NCI-H2196 (cell line): ENCODE results near the gene BANP.
"Not testable (repeated sequence)": the region's sequence is repeated elsewhere in the genome, so short reads cannot be mapped to it uniquely, and the experiment has no call there.

ENCODE experiments used
- DNase-seq: peaks from one replicate; lab custom pipeline; 2025; ENCODE audit not compliant: unreplicated experiment; lab: John Stamatoyannopoulos, UW

BANP gene

GRCh38 chr16:88077328-88078108, 126.3 kb downstream of the BANP start:
- DNase-seq = no peak

DNA sequence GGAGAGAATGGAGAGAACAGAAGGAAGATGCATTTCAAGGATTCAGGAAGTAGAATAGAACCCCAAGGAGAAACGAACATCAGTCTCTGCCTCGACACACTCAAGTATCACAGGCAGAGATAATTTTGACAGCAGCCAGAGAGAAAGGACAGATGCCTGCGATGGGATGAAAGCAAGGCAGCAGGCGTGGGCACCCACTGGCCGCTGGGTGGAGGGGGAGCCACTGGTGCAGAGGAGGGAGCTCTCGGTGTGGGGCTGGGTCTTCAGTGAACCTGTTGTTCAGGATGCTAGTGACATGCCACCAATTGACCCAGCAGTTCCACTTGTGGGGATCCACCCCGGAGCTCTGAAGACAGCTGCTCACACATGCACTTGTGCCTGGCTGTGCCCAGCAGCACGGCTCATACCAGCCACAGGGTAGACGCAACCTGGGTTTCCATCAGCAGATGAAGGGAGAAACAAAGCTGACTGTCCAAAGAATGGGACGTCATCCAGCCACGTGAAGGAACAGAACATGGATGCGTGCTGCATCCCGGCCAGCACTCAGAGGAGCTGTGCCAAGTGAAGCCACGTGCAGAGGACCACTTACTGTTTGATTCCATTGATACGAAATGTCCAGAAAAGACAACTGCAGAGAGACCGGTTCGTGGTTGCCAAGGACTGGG, 127.0 kb downstream of the BANP start:
- DNase-seq = no peak

- DNase-seq = no peak
These were observed 132.3 kb downstream of the BANP start for GRCh38 chr16:88083582-88083981.

GRCh38 chr16:88084881-88085280, 133.6 kb downstream of the BANP start:
- no peak for DNase-seq

GRCh38 chr16:88086571-88087516, 135.6 kb downstream of the BANP start:
- DNase-seq = no peak

DNA sequence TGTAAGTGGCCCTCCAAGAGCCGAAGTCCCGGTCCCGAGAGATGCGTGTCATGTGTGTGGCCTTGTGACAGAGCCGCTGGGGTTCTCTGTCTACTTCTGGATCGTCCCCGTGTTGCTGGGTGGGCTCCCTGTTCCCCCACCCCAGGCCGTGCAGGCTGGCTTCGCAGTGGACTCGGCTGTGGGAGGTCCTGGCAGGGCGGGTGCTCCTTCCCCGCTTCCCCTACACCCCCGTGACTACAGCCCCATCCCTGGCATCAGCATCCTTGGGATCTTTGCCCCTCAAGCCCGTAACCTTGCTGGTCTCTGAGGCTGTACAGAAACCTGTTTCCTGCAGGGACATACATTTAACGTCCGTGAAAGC, 136.3 kb downstream of the BANP start:
- no peak for DNase-seq

GRCh38 chr16:88088161-88088581, 136.9 kb downstream of the BANP start:
- no peak for DNase-seq

DNA sequence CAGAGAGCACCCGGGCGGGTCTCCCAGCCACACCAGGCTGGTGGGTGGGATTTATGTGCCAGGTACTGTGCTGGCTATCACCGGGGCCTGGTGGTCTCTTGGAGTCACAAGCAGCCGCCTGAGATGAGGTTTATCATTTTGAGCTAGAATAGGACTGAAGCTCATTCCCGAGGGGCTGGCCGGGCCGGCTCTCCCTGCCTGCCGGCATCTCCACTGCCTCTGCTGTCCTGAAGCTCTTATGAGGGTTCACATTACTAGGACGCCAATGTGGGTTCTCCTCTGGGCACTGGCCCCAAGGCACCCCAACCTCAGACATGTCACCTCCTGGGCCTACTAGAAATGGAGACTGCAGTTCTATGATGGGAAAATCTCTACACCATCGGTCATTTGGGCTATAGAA, 137.4 kb downstream of the BANP start:
- not testable (repeated sequence) for DNase-seq

DNA sequence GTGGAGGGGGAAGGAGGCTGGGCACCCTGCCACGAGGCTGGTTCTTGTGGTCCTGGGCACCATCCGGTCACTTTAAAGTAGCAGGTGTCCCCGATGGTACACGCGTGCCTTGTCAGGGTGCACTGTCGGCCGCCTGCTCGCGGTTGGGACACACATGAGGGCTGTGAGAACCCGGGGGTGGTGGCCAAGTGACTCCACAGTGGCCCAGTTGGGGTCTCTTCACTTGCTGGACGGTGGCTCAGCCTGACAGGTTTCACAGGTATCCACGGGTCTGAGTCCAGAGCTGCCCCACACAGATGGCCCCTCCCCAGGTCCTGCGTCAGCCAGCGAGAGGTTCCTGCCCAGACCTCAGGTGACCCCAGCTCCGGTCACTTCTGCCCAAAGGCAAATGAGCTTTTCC, 137.8 kb downstream of the BANP start:
- not testable (repeated sequence) for DNase-seq

DNA sequence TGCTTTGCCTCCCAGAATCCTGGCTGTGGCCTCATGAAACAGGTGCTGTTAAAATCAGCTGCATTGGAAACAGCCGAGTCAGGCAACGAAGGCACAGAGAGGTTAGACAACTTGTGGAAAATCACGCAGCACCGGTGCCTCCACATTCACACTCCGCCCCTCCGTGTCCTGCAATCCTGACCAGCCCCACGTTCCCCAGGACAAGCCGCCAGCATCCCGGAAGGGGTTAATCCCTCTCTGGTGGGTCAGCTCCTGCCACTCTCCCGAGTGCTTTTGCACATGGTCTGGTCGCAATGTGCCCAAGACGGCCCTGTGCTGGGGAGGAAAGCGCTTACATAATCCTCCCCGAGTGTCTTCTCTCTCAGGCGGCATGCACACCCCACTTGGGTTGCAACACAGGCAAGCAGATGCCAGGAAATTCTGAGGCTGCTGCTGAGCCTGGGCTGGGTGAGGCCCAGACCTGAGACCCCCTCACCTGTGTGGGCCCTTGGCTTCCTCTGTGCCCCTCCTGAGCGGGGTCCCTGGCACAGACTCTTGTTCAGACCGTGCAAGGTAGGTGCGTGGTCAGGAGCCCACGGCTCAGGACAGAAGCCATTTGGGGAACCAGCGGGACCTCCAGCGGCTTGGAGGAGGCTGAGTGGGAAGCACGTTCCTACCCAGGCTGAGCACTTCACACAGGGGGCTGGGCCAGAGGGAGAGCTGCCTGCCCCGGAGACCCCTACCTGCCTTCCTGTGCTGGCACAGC, 138.6 kb downstream of the BANP start:
- DNase-seq = not testable (repeated sequence)

DNA sequence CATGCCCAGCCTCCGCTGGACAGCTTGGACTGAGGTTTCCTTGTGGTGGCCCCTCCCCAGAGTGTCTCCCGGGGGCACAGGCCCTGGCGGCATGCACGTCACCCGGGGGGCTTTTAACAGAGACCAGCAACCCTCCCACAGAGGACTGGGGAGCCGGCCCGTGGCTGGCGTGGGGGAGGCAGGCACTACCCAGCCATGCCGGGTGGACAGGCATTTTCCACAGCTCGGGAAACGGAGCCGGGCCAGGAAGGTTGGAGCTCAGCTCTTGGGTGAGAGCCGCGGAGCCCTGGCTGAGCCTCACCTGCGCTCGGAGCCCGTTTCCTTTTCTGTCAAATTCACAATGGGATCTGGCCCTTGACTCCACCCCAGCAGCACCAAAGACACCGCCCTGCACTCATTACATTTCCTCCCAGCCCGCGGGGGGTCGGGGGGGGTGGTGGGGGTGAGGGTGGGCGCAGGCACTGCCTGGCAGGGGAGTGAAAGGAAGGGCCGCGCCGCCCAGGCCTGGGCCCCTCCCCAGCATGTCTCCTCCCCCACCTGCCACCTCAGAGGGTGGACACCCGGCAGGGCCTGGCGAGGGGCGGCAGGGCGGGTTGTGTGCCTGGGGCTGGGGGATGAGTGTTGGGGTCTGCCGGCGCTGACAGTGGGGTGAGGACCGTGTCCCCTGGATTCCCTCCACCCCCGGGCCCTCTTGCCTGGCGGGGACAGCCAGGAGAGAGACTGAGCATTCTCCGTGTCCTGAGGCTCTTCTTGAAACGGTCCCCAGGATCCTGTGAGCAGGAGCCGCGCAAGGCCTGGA, 139.3 kb downstream of the BANP start:
- not testable (repeated sequence) for DNase-seq

DNA sequence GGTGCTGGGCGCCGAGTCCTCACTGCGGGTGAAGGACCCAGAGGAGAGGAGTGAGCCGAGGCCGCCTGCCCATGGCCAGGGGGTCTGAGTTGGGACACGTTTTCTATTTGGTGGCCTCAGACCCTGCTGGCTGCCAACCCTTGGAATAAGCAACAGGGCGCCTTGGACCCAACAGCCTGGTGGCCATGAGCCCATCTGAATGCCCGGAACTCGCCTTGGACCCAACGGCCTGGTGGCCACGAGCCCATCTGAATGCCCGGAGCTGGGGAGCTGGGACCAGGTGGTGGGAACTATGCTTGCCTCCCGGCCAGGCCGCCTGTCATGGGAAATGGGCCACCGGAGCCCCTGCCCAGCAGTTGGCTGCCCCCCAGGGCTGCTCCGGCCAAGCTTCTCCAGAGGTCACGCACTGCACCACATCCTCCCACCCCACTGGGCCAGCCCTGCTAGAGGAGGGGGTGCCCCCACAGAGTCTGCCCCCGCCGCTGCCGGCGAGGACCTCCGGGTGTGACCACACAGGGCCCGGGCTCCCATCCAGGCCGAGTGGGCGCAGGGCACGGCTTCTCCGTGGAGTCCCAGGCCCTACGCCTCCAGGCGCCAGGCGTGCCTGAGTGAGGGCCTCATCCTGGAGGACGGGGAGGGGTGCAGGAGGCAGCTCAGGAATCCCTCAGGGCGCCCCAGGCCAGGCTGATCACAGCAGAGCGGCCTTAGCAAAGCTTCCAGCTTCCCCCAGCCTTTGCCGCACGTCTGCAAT, 140.2 kb downstream of the BANP start:
- not testable (repeated sequence) for DNase-seq

- not testable (repeated sequence) for DNase-seq
These were observed 140.7 kb downstream of the BANP start for GRCh38 chr16:88091972-88092302.

GRCh38 chr16:88092791-88093555, 141.7 kb downstream of the BANP start:
- DNase-seq = not testable (repeated sequence)

DNA sequence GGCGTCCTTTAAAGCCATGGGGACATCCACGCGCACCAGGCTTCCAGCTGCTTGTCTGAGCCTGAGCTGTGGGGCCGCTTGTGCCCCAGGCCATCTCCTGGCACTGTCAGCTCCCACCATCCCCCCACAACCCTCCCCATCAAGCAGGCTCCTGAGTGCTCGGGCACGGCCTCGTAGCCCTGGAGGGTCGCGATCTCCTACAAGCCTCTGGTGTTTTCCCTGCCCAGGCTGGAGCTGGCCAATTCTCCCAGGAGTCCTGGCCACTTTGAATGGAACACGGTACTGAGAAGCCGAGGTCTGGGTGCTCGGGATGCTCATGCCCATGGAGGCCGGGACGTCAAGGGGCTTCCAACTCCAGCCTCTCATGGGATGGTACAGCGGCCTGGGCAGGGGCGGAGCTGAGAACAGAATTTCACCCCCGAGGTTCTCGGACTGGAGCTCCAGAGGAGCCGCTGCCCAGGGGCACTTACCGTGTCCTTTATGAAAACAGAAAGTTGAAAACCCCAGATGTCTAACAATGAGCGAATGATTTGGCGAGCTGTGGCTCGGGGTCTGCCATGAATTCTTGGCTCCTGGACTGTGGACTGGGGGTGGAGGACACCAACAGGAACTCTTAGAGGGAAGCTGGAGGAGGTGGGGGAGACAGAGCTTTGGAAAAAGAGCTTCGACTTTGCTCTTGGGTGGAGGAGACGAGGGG, 142.5 kb downstream of the BANP start:
- not testable (repeated sequence) for DNase-seq

- DNase-seq = not testable (repeated sequence)
These were observed 143.0 kb downstream of the BANP start for GRCh38 chr16:88094253-88094575.

GRCh38 chr16:88094900-88095299, 143.7 kb downstream of the BANP start:
- not testable (repeated sequence) for DNase-seq

DNA sequence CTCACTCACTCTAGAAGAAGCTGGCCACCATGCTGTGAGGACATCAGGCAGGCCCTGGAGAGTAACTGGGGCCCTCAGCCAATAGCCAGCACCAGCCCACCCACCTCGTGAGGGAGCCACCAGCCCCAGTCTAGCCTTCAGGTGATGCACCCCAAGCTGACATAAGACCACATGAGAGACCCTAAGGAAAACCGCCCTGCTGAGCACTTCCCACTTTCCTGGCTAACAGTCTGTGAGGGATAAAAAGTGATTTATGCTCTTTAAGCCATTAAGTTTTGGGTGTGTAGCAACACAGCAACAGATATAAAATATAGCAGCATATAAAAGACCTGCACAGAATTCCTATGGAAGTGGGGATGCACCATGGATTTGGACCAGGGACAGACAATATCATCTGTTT, 145.4 kb downstream of the BANP start:
- DNase-seq = not testable (repeated sequence)
